Kidney glomerular epithelial cell (primary cell): ENCODE results near the gene RTKN2.
"Not testable (repeated sequence)": the region's sequence is repeated elsewhere in the genome, so short reads cannot be mapped to it uniquely, and the experiment has no call there.

Source experiments
- DNase-seq: peaks from one replicate; lab custom pipeline; 2025; lab: John Stamatoyannopoulos, UW

Gene RTKN2

GRCh38 chr10:62268399-62269114, at the start of gene RTKN2:
RTKN2 (minus strand) TSS chr10:62268844; CDS start chr10:62268610, 234 bp downstream.
- peak; percentile 73 for DNase-seq

GRCh38 chr10:62317257-62317656, 48.6 kb upstream of the RTKN2 start:
- no peak for DNase-seq

- DNase-seq: no peak
Observed at GRCh38 chr10:62309254-62309653, 40.6 kb upstream of the RTKN2 start.

- DNase-seq: peak; percentile 1
Observed at GRCh38 chr10:62308101-62308500, 39.5 kb upstream of the RTKN2 start.

GRCh38 chr10:62307635-62308034, 39.0 kb upstream of the RTKN2 start:
- DNase-seq: no peak

GRCh38 chr10:62306663-62307062, 38.0 kb upstream of the RTKN2 start:
- DNase-seq: peak; percentile 63

- peak; percentile 5 for DNase-seq
Observed at GRCh38 chr10:62305813-62306212, 37.2 kb upstream of the RTKN2 start.

- no peak for DNase-seq
Observed at GRCh38 chr10:62303922-62304321, 35.3 kb upstream of the RTKN2 start.

- DNase-seq: no peak
Observed at GRCh38 chr10:62302760-62303159, 34.1 kb upstream of the RTKN2 start.

- DNase-seq: no peak
Observed at GRCh38 chr10:62297857-62298256, 29.2 kb upstream of the RTKN2 start.

- DNase-seq: no peak
Observed at GRCh38 chr10:62284221-62284620, 15.6 kb upstream of the RTKN2 start.

GRCh38 chr10:62281348-62281747, 12.7 kb upstream of the RTKN2 start:
- DNase-seq: peak; percentile 8

- not testable (repeated sequence) for DNase-seq
Observed at GRCh38 chr10:62280392-62280791, 11.7 kb upstream of the RTKN2 start.

- peak; percentile 25 for DNase-seq
Observed at GRCh38 chr10:62278441-62278910, 9.8 kb upstream of the RTKN2 start.

GRCh38 chr10:62277971-62278370, 9.3 kb upstream of the RTKN2 start:
- no peak for DNase-seq

- no peak for DNase-seq
Observed at GRCh38 chr10:62270020-62270419, 1.4 kb upstream of the RTKN2 start.

GRCh38 chr10:62268027-62268398, 631 bp downstream of the RTKN2 start:
- no peak for DNase-seq

- DNase-seq: no peak
Observed at GRCh38 chr10:62266611-62267010, 2.0 kb downstream of the RTKN2 start.

- no peak for DNase-seq
Observed at GRCh38 chr10:62266147-62266546, 2.5 kb downstream of the RTKN2 start.

- DNase-seq: peak; percentile 89
Observed at GRCh38 chr10:62264702-62265436, 3.8 kb downstream of the RTKN2 start.

GRCh38 chr10:62264126-62264525, 4.5 kb downstream of the RTKN2 start:
- DNase-seq: no peak

- no peak for DNase-seq
Observed at GRCh38 chr10:62261666-62262065, 7.0 kb downstream of the RTKN2 start.

GRCh38 chr10:62259998-62260397, 8.6 kb downstream of the RTKN2 start:
- DNase-seq: no peak
